ENCODE measurements around the gene LCOR.

Gene LCOR

DNA sequence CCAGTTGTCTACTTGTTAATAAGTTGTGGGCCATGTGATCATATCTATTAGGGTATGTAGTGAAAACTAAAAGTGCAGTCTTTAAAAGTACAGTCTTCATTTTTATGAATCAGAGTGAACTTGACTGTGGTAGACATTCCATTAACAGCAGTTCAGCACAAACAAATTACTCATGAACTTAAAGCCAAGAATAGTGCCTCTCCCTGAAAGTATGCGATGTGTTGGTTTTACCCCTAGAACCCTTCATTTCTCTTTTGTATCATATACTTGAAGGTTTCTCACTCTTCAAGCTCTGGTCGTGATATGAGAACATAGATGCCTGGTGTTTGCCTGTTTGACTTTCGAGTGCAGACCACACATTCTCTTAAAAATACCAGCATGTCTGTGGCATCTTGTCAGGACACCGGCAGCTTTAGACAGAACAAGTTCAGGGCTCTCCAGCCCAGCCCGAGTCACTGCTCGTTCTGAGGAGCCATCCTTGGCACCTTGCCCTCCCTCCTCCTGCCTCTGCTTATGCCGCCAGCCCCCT is 159.3 kb downstream of the LCOR start:
- DNase-seq, result no peak

DNA sequence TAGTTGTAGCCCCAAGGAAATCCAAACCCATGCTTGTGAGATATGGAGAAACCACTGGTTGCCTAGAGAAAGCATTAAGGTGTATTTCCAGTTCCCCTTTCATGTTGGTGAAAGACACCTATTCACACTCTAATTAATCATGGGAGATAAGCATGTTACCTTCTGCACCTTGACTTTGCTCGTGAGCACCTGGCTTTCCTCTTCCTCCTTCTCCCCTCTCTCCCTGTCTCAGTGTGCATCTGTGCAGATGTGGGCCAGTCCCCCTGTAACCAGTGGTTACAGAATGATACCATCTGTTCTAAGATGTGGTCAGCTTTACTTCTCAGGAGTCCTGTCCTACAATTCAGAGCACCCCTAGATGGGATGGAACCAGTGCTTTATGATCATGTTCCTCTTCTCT is 160.6 kb downstream of the LCOR start:
- no peak for DNase-seq

DNA sequence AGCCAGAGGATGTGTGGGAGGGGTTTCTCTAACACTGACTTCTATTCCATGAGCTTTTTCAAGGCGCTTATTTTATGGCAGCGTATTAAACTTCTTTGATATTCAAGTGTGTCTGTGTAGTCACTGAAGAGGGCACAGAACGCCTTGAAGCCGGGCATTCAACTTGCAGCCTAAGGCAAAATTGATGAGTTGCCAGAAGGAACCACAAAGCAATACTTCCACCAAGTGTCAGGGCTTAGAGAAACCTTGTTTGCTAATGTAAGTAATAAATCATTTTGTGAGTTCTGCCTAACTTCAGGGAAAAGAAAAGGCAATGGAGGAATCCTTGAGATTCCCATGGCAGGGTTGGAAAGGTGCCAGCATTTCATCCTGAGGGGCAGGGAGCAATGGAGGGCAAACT is 163.8 kb downstream of the LCOR start:
- DNase-seq, result no peak

DNA sequence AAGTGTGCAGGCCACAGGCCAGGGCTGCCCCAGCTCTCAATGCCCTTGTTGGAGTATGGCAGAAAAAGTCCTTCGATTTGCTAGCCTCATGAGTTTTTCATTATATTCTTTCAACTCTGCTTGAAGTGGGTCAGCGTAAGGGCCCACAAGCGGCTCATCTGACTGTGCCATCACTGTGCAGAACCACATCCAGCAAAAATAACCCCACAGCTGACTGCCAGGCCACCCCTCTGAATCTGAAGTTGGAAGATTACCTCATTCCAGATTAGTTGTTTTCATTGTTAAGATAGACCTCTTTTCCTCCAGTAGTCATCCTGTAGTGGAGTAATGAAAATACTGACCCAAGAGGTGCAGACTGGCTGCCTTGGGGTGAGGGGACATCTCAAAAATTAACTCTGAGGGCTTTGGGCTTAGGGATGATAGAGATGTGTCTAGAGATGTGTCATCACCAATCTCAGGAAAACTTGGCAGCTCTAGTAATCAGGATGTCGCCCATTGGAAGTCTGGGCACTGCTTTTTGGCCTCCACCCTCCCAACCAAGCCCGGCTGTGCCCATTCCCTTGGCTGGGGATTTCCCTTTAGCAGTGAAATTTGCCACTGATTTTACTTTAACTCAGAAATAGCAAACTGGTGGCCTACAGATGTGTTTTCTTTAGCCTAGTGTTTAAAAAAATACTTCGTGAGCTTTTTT is 164.3 kb downstream of the LCOR start:
- no peak for DNase-seq

- no peak for DNase-seq
Observed at GRCh38 chr10:96998329-96998888, 166.3 kb downstream of the LCOR start.

GRCh38 chr10:96999337-96999736 is 167.2 kb downstream of the LCOR start:
- no peak for DNase-seq

- no peak for DNase-seq
Observed at GRCh38 chr10:96999987-97000386, 167.9 kb downstream of the LCOR start.

- no peak for DNase-seq
Observed at GRCh38 chr10:97000487-97001182, 168.5 kb downstream of the LCOR start.

- DNase-seq, result no peak
Observed at GRCh38 chr10:97001183-97001991, 169.3 kb downstream of the LCOR start.

DNA sequence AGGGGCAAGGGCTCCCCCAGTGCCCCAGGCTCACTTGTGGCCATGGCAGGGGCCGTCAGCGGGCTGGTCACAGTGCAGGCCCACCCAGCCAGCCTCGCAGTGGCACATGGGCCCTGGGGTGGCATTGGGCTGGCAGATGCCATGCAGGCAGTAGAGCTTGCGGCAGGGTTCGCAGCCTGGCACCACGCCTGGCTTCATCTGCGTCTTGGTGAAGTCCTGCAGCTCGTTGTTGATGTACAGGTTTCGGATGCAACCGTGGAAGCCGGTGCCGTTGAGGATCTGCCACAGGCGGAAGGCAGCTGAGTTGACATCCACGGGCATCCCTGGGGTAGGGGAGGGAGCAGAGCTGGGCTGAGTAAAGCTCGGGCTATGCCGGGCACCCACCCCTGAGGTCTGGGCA is 170.6 kb downstream of the LCOR start:
- no peak for DNase-seq

- DNase-seq, result no peak
Observed at GRCh38 chr10:97003151-97003803, 171.2 kb downstream of the LCOR start.

DNA sequence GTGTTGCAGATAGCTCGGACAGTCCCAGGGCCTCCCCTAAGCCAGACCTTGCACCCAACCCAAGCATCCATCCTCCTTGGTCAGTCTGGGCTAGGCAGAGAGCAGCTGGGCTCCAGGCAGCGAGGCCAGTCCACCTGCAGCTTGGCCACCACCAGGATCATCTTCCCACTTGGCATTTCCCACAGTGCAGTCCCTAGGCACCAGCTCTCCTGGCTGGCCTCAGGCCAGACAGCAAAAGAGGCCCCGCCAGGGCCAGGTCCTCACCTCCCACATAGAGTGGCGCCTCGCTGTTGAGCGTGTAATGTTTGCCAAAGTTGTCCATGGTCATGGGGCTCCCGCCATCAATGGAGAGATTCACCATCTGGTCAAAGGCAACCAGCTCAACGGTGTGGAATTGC is 171.7 kb downstream of the LCOR start:
- no peak for DNase-seq

DNA sequence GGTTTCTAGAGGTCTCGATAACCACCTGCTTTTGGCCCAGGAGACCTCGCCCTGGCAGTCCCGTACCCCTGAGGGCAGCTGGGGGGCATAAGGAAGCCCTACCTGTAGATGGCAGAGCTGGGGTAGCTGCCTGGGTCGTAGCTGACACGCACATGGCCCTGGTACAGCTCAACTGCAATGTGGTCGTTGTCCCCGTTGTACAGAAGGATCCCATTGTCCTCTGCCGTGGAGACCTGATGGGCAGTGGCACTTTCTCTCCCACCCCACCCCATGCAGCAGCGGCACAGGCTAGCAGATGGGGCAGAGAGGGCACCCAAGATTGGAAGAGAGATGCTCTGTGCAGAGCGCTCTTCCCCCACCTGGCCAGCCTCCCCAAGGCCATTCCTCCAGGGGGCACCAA is 172.5 kb downstream of the LCOR start:
- no peak for DNase-seq

- DNase-seq, result no peak
Observed at GRCh38 chr10:97005349-97005748, 173.3 kb downstream of the LCOR start.

DNA sequence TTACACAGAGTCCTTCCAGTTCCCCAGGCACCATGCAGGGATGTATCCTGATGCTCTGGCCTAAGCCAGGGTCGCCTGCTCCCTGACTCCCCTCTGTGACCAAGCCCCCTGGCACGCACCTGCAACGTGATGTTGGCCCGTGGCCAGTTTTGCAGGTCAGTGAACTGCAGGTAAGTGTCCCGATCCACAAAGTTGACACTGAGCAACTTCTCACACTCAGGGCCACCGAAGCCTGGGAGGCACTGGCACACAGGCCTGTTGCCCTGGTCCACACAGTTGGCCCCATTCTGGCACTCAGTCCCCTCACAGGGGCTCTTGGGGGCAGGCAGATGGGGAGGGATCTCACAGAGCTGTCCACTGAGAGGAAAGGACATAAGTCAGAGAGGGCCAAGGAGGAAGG is 174.3 kb downstream of the LCOR start:
- DNase-seq, result no peak

DNA sequence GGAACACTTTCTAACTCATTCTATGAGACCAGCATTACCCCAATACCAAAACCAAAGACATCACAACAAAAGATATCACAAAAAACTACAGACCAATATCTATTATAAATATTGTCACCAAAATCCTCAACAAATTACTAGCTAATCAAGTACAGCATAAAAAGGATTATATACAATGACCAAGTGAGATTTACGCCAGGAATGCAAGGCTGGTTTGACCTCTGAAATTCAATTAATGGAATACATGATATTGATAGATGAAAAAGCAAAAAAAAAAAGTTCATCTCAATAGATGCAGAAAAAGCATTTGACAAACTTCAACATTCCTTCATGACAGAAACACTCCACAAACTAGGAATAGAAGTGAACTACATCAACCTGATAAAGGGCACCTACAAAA is 175.3 kb downstream of the LCOR start:
- DNase-seq, result no peak

DNA sequence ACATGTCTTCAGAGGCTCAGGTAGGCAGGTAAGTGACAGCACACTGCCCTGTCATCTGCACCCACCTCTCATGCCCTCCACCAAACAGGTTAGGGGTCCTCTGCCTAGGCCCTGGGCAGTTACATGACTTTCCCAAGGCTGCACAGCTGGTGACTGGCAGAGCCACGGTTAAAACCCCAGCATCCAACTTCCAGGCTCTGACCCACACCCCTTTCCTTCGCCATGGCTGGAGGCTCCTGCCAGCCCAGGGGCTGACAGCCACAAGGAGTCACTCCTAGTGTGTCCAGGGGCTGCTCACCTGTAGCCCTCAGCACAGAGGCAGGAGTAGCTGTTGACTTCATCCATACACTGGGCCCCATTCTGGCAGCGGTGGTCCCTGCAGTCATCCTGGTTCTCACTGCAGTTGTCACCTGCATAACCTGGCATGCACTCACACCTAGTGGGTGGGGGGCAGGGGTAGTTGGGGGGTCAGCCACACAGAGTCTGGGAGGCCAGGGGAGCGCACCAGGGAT is 178.7 kb downstream of the LCOR start:
- DNase-seq, result no peak

GRCh38 chr10:97011397-97011796 is 179.3 kb downstream of the LCOR start:
- no peak for DNase-seq

DNA sequence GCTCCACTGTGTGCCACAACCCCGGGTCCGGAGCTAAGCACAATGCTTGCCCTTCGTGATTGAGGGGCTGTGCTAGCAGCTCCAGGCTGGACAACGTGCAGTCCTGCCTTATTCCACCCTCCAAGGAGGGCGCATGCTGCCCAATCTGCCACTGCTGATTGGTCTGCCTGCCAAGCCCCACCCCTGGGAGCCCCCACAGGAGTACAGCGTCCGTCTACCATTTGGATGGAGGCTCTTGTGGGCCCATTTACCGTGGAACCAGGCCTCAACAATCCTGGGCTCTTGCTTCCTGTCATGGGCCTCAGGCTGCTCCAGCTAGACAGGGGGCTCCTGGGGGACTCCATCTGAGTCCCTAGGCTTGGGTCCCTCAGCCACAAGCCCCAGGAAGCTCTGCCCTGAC is 180.4 kb downstream of the LCOR start:
- DNase-seq, result no peak

DNA sequence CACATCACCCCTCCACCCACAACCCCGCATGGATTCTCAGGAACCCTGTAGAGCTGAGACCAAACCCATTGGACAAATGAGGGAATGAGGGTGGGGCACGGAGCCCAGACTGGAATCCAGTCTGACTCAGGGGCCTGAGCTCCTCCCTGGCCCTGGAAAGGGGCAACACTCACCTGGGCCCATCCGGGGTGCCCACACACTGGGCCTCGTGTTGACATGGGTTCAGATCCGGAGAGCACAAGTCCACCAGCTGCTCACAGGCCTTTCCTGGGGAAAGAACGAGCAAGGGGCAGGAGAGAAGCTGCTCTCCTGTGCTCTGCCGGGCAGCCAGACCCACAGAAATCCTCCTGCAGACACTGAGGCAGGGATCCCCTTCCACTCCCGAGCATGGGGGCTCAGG is 181.5 kb downstream of the LCOR start:
- no peak for DNase-seq

- DNase-seq, result no peak
Observed at GRCh38 chr10:97013983-97014382, 181.9 kb downstream of the LCOR start.

DNA sequence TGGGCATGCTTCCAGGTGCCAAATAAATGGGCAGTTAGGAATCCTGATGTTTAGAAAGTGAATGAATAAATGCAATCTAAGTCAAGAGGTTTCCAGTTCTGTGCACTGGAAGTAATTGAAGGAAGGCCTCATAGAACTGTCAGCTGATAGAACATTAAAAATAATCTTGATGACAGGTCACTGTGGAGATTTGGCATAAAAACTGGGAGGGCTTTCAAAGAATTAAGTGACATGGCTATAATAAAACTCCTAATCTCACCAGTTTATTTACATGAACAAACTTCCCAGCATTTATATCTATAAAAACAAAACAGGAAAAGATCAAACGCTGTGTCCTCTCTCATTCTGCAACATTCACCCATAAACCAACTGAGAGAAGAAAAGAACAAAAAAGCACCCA is 183.1 kb downstream of the LCOR start:
- no peak for DNase-seq

All from activated naive CD4-positive, alpha-beta T cell treated with Interleukin-2 at 50 U/mL for 16 hours (primary cell).